Retinal pigment epithelial cell (primary cell): ENCODE results near the gene GALNT9.
A peak's percentile ranks its signal among the peaks of the same experiment; 100 is the strongest.

Experiments used
- DNase-seq: peaks from one replicate; pipeline ENCODE4 v3.0.0-alpha.2; 2010; ENCODE audit warnings: low read depth
- H3K4me3 ChIP-seq: 2 replicates; pipeline ENCODE4 v1.5.1; 2011; ENCODE audit warnings: mild to moderate bottlenecking, low read length, control low read depth, moderate library complexity
- TF ChIP-seq, protein P1 (sequence below): conservative IDR thresholded peaks from 2 replicates; pipeline ENCODE4 v1.5.1; 2011; ENCODE audit warnings: low read depth, low read length, control low read depth, inconsistent platforms

GALNT9 gene

DNA sequence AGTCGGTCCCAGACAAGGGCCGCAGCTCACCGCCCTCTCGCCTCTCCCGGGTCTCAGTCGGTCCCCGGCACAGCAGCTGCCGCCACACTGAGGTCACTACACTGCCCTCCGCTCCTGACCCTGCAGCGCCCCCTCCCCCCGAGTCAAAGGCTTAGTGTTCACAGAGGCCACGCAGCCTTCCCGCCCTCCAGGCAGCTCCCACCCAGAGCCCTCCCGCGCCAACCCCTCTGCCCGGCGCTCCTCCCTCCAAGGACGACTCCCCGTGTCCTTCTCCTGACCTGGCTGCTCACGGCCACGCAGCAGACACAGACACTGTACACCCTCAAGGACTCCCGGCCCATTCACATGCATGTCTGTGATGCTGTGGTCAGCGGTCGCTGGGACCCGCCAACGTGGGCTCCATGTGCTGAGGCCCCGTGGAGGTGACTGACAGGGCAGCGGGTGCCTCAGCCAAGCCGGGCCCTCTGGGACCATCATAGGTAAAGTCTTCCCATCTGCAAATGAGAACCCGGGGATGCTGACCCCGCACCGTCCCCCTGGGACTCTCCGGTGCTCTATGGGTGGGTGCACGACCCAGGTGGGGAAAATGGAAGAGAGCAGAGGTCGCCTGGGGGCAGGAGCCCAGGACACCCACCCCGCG is 16.3 kb upstream of the GALNT9 start:
- no peak for DNase-seq
- TF ChIP-seq, protein P1, sequence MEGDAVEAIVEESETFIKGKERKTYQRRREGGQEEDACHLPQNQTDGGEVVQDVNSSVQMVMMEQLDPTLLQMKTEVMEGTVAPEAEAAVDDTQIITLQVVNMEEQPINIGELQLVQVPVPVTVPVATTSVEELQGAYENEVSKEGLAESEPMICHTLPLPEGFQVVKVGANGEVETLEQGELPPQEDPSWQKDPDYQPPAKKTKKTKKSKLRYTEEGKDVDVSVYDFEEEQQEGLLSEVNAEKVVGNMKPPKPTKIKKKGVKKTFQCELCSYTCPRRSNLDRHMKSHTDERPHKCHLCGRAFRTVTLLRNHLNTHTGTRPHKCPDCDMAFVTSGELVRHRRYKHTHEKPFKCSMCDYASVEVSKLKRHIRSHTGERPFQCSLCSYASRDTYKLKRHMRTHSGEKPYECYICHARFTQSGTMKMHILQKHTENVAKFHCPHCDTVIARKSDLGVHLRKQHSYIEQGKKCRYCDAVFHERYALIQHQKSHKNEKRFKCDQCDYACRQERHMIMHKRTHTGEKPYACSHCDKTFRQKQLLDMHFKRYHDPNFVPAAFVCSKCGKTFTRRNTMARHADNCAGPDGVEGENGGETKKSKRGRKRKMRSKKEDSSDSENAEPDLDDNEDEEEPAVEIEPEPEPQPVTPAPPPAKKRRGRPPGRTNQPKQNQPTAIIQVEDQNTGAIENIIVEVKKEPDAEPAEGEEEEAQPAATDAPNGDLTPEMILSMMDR: no peak
- no peak overlapping the region for H3K4me3 ChIP-seq

DNA sequence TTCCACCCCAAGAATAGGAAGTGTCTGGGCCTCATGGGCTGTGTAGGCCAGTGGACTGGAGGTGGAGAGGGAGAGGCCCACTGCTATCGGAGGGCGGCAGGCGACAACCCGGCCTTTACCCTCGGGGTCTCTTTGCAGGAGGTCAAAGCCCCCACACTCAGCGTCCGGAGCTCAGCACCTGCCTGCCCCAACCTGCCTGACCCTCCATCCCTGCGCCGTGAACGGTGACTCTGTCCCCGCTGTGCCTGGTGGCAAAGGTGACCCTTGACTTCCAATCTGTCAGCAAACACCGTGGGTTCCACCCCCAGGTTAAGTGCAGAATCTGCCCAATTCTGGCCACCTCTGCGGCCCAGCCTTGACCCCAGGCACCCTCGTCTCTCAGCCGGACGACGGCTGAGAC is 15.7 kb upstream of the GALNT9 start:
- DNase-seq: no peak
- TF ChIP-seq, protein P1: no peak
- H3K4me3 ChIP-seq: no peak overlapping the region

DNA sequence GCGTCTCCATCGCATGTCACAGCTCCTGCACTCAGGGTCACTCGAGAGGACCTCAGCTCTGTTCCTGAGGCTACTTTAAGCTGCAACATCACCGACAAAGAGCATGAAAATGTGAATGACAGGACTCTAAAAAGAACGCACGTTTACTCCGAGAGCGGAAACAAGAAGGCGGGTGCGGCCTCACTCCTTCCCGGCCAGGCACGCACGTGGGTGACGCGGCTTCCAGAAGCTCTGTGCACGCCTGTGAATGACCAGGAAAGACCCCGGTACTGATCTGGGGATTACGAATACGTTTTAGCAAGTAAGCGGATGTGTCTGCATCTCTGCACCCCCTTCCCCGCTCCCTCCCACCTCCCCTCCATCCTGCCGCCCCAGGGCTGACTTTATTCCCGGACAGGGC is 15.2 kb upstream of the GALNT9 start:
- H3K4me3 ChIP-seq: no peak overlapping the region

DNA sequence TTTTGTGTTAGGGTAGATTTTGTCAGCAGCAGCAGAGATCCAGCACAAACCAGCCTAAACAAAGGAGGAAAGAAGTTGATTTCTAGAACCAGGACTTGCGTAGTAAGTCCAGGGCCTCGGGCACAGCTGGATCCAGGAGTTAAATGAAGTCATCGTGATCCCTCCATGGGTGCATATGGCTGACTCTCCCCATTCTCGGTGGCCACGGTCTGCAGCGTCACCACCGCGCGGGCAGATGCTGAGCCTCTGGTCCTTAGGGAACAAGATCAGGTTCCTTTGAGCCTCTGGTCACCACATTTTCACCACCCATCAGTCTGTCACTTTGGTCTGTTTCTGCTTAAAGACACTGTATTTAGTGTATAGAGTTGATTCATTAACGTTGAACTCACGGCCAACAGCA is 14.8 kb upstream of the GALNT9 start:
- H3K4me3 ChIP-seq: no peak overlapping the region
- TF ChIP-seq, protein P1: no peak
- no peak for DNase-seq

More for the DNA sequence above, 15.2 kb upstream of the GALNT9 start:
- no peak for DNase-seq
- TF ChIP-seq, protein P1: no peak

DNA sequence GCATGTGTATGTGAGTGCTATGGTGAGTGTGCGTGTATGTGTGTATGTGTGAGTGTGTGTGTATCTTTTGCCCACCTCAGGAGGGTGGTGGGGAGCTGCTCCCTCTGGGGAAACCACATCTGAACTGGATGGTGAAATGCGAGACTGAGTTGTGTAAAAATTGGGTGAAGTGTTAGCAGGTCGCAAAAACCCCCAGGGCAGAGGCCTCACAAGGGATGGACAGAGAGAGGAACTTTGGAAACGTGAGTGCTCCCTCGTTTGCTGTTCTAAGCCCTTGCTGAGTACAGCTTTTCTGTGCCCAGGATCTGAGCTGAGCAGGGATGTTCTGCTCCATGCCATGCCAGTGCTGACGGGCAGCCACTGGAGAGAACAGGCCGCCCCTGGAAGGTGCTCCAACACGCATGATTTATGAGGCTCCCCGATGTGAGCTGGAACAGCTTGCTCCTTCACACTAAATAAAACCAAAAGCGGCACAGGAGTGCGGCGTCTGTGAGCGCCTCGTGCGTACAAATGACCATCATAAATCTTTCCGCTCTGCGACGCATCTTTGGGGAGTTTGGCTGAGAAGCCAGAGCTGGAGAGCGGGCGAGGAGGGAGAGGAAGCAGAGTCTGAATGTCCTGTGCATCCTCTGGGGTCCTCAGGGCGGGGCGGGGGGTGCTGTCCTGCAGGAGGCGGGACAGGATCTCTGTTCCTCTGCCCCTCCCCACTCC is 14.1 kb upstream of the GALNT9 start:
- H3K4me3 ChIP-seq: no peak overlapping the region
- TF ChIP-seq, protein P1: no peak
- no peak for DNase-seq

DNA sequence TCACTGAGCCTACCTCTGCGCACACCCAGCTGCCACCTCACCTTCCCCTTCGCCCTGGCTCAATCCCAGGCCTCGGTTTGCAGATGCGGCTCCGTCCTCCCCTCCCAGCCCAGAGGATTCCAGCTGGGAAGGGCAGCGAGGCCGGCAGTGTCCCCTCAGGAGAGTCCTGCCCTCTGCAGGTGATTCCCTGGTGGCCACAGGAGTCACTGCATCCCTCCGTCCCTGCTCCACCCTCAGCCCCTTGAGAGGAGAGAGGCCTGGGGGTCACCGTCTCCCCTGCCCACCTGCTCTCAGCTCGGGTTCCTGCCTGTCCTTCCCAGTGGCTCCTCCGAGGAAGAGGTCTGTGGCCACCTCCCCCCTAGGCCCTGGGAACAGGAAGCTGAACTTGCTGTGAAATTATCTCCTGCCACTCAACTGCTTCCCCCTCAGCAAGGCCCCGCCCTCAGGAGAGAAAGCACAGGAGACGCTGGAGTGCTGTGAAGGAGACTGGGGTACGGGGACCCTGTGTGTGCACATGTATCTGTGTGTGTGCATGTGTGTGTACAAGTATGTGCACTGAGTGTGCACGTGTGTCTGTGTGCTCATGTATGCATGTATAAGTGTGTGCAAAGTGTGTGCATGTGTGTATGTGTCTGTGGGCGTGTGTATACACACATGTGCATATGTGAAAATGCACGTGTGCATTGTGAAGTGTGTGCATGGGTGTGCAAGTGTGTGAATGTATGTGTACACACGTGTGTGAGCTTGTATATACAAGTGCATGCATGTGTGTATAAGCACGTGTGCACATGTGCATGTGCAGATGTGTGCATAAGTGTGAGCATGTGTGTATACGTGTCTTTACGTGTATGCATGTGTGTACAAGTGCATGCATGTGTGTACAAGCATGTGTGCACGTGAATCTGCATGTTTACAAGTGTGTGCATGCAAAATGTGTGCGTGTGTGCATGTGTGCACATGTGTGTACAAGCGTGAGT is 13.2 kb upstream of the GALNT9 start:
- TF ChIP-seq, protein P1: peak; percentile 36
- no peak overlapping the region for H3K4me3 ChIP-seq

More for the DNA sequence above, 13.2 kb upstream of the GALNT9 start:
- DNase-seq: no peak
